ENCODE results near the gene FAM8A1. TPM values are rescaled to one million over a fixed set of nuclear protein-coding genes. Genes with fewer than 3 reads are reported as not detected.
A peak's percentile ranks its signal among the peaks of the same experiment; 100 is the strongest.

Gene FAM8A1
- total and polyA plus RNA-seq, 9 of the 15 experiments (the other 6 are each of a cell fraction or from before 2014, with no cell fraction given), result 4.9 to 23.6 (median 14.2) TPM

DNA sequence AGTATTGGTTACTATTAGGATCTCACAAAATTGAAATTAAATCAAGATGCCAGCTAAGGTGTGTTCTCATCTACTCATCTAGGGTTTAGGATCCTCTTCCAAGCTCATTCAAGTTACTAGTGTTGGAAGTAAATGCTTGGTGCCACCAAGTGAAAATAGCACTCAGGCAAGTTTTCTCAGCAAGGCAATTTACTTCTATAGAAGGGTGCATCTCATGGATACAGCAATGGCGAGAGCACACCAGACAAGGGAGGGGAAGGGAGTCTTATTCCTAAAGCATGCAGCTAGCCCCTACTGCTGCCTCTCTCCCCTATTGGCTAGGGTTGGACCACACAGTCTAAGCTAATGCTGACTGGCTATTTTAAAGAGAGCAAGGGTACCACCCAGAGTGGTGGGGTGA lies 23.0 kb upstream of the FAM8A1 start (continued):
- TF ChIP-seq ZNF280A (IDR thresholded peaks at IDR 0.05; ENCODE audit: low read depth, partially characterized antibody) (peak; percentile 80), CBX3 (IDR thresholded peaks at IDR 0.05; ENCODE audit: borderline replicate concordance in 1 of 2, low read length in 2 of 2) (peak in 1 of 2 experiments; percentile 88; a peak in 1 of 3 replicates), SREBF1 (IDR thresholded peaks at IDR 0.05; ENCODE audit: borderline replicate concordance, low read depth, low read length) (no peak), TRIM28 (IDR thresholded peaks at IDR 0.05) (peak; percentile 82)
- TF ChIP-seq, protein P1, sequence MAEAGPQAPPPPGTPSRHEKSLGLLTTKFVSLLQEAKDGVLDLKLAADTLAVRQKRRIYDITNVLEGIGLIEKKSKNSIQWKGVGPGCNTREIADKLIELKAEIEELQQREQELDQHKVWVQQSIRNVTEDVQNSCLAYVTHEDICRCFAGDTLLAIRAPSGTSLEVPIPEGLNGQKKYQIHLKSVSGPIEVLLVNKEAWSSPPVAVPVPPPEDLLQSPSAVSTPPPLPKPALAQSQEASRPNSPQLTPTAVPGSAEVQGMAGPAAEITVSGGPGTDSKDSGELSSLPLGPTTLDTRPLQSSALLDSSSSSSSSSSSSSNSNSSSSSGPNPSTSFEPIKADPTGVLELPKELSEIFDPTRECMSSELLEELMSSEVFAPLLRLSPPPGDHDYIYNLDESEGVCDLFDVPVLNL (CRISPR knock-in tag; IDR thresholded peaks at IDR 0.05; ENCODE audit: low read depth), result no peak

GRCh38 chr6:17580518-17581048 lies 19.5 kb upstream of the FAM8A1 start:
- Histone ChIP-seq H3K27me3 (ENCODE audit: control insufficient read depth in 2 of 2, insufficient read depth in 2 of 2, low read length in 2 of 2) (no peaks in the 10 kb centered on the region), H3K27ac (ENCODE audit: extremely low read depth, low read depth, low read length) (no peak overlapping the region), H3K9me1 (ENCODE audit: control insufficient read depth, insufficient read depth, low read length) (no peaks in the 10 kb centered on the region), H3K4me3 (no peak overlapping the region), H2AFZ (ENCODE audit: low read depth, low read length) (no peak overlapping the region), H3K4me1 (replicated peaks in 1 of 2; ENCODE audit: control insufficient read depth in 2 of 2, insufficient read depth in 2 of 2, low read length in 2 of 2) (no peaks in the 10 kb centered on the region; a peak in 1 of 5 replicates), H3K9me3 (replicated peaks; ENCODE audit: control insufficient read depth, insufficient read depth, low read depth, low read length) (0 out of 2 replicates have a peak, but pooled peaks cover 7% of the 10 kb centered on the region), H3K9ac (ENCODE audit: insufficient read depth in 1 of 2, low read depth in 2 of 2, low read length in 2 of 2) (no peak overlapping the region), H3K36me3 (ENCODE audit: control insufficient read depth, insufficient read depth, low read length) (no peaks in the 10 kb centered on the region), H3K4me2 (ENCODE audit: insufficient read depth, low read length) (no peak overlapping the region), H4K20me1 (replicated peaks; ENCODE audit: control insufficient read depth, insufficient read depth, low read length) (no peaks in the 10 kb centered on the region), H3K79me2 (ENCODE audit: control insufficient read depth, insufficient read depth, low read length) (no peaks in the 10 kb centered on the region)
- in situ Hi-C loops (cut with MboI), result no loop called here
- ChIA-PET CTCF (ENCODE audit: low intra/inter-chr PET ratio) (no interaction called here), POLR2A (interaction anchor here (0.6 kb wide), 1 partner anchor 744 kb away, joined by 3 read pairs; no protein-coding TSS in a partner anchor)
- no TSS peak for BruUV-seq (replicated peaks)
- intact Hi-C loops (cut with micrococcal nuclease), result loop anchor here (5.0 to 10.0 kb wide), 3 partner anchors 222 to 922 kb away; no protein-coding TSS in a partner anchor
- FAIRE-seq, result no peak
- no peak for DNase-seq (ENCODE audit: extremely low read depth in 1 of 4, low spot score in 3 of 4)
- ATAC-seq, result no peak
- WGBS (ENCODE audit: insufficient coverage, low coverage, missing lambda C conversion rate), result 69% methylated on average over 35 of the region's 53 CpGs
- no peak for TF ChIP-seq CREM (IDR thresholded peaks at IDR 0.05; ENCODE audit: low read depth)
- TF ChIP-seq MTA1 (IDR thresholded peaks at IDR 0.05; ENCODE audit: borderline replicate concordance), result no peak
- TF ChIP-seq PHF20 (IDR thresholded peaks at IDR 0.05; ENCODE audit: partially characterized antibody), result no peak
- no peak for TF ChIP-seq POU5F1 (IDR thresholded peaks at IDR 0.05; ENCODE audit: borderline replicate concordance, low read depth, low read length, partially characterized antibody)
- TF ChIP-seq HDAC6 (IDR thresholded peaks at IDR 0.05; ENCODE audit: low read depth, low read length), result no peak
- no peak for TF ChIP-seq ZBTB17 (CRISPR knock-in tag; IDR thresholded peaks at IDR 0.05)
- TF ChIP-seq RFX1 (IDR thresholded peaks at IDR 0.05), result no peak
- no peak for TF ChIP-seq MXI1 (IDR thresholded peaks at IDR 0.05; ENCODE audit: low read depth, low read length)
- no peak for TF ChIP-seq ZNF431 (CRISPR knock-in tag; IDR thresholded peaks at IDR 0.05)
- no peak for TF ChIP-seq POLR3G (IDR thresholded peaks at IDR 0.05; ENCODE audit: extremely low read depth, insufficient read length, insufficient replicate concordance)
- TF ChIP-seq TRIM24 (IDR thresholded peaks at IDR 0.05), result no peak
- TF ChIP-seq NCOR1 (IDR thresholded peaks at IDR 0.05), result no peak
- no peak for TF ChIP-seq SNIP1 (IDR thresholded peaks at IDR 0.05; ENCODE audit: low read depth)
- TF ChIP-seq, protein P2, sequence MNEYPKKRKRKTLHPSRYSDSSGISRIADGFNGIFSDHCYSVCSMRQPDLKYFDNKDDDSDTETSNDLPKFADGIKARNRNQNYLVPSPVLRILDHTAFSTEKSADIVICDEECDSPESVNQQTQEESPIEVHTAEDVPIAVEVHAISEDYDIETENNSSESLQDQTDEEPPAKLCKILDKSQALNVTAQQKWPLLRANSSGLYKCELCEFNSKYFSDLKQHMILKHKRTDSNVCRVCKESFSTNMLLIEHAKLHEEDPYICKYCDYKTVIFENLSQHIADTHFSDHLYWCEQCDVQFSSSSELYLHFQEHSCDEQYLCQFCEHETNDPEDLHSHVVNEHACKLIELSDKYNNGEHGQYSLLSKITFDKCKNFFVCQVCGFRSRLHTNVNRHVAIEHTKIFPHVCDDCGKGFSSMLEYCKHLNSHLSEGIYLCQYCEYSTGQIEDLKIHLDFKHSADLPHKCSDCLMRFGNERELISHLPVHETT (CRISPR knock-in tag; conservative IDR thresholded peaks at IDR 0.05 in 1 of 2, IDR thresholded peaks at IDR 0.05 in 1 of 2), result no peak

Measured in K562 (cell line).